Measurements from ENCODE around the gene PCDH9.

GRCh38 chr13:67094078-67094477 lies 136.1 kb downstream of the PCDH9 start:
- TF ChIP-seq EZH2 (IDR thresholded peaks at IDR 0.05; ENCODE audit: low read depth, unreplicated experiment) (no peak), CTCF (conservative IDR thresholded peaks at IDR 0.05; ENCODE audit: low read depth in 2 of 2) (no peak), POLR2AphosphoS5 (IDR thresholded peaks at IDR 0.05; ENCODE audit: low read depth) (no peak), NANOG (IDR thresholded peaks at IDR 0.05; ENCODE audit: borderline replicate concordance) (no peak), CREB1 (CRISPR knock-in tag; IDR thresholded peaks at IDR 0.05; ENCODE audit: low read depth) (no peak), ETS1 (IDR thresholded peaks at IDR 0.05) (no peak), STAT1 (IDR thresholded peaks at IDR 0.05; ENCODE audit: unreplicated experiment) (no peak)
- TF ChIP-seq, protein P1, sequence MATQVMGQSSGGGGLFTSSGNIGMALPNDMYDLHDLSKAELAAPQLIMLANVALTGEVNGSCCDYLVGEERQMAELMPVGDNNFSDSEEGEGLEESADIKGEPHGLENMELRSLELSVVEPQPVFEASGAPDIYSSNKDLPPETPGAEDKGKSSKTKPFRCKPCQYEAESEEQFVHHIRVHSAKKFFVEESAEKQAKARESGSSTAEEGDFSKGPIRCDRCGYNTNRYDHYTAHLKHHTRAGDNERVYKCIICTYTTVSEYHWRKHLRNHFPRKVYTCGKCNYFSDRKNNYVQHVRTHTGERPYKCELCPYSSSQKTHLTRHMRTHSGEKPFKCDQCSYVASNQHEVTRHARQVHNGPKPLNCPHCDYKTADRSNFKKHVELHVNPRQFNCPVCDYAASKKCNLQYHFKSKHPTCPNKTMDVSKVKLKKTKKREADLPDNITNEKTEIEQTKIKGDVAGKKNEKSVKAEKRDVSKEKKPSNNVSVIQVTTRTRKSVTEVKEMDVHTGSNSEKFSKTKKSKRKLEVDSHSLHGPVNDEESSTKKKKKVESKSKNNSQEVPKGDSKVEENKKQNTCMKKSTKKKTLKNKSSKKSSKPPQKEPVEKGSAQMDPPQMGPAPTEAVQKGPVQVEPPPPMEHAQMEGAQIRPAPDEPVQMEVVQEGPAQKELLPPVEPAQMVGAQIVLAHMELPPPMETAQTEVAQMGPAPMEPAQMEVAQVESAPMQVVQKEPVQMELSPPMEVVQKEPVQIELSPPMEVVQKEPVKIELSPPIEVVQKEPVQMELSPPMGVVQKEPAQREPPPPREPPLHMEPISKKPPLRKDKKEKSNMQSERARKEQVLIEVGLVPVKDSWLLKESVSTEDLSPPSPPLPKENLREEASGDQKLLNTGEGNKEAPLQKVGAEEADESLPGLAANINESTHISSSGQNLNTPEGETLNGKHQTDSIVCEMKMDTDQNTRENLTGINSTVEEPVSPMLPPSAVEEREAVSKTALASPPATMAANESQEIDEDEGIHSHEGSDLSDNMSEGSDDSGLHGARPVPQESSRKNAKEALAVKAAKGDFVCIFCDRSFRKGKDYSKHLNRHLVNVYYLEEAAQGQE (IDR thresholded peaks at IDR 0.05; ENCODE audit: unreplicated experiment) = no peak

All from GM23338 (cell line).